Stomach (tissue), 9 donors: ENCODE results near the gene PRSS38. TPM values are rescaled to one million over a fixed set of nuclear protein-coding genes. Genes with fewer than 3 reads are reported as not detected.

Experiments
- DNase-seq, 2 donors: peaks; one replicate each; pipeline versions ENCODE4 v3.0.0 to v3.0.0-alpha.2; 2013 to 2019
- H3K27ac ChIP-seq, 5 donors: fragments of 200-600 bp in 4 of 5; sonication (generic) in 4 of 5; one replicate each; pipeline ENCODE4 v1.5.1; 2013 to 2019; ENCODE audit warnings: mild to moderate bottlenecking in 1 of 5, moderate library complexity in 1 of 5
- H3K27me3 ChIP-seq, 3 donors: fragments of 200-600 bp; sonication (generic); one replicate each; pipeline ENCODE4 v1.5.1; 2017 to 2019; ENCODE audit warnings: mixed run types in 1 of 3
- H3K36me3 ChIP-seq, 4 donors: fragments of 200-600 bp; sonication (generic); 1 replicate in 3 of 4; 2 replicates in 1 of 4; pipeline ENCODE4 v1.5.1; 2016 to 2019
- H3K4me1 ChIP-seq, 4 donors: fragments of 200-600 bp; sonication (generic); one replicate each; pipeline ENCODE4 v1.5.1; 2016 to 2019
- H3K4me3 ChIP-seq, 4 donors: fragments of 200-600 bp; sonication (generic) in 3 of 4; one replicate each; pipeline ENCODE4 v1.5.1; 2016 to 2019; ENCODE audit warnings: mild to moderate bottlenecking in 1 of 4
- H3K9me3 ChIP-seq, 4 donors: fragments of 200-600 bp; sonication (generic); one replicate each; pipeline ENCODE4 v1.5.1; 2016 to 2019
- EP300 ChIP-seq: sonication (generic); formaldehyde crosslinking; IDR thresholded peaks from one replicate; pipeline ENCODE4 v1.6.1; 2017; ENCODE audit warnings: antibody characterized with exemption
- POLR2A ChIP-seq, 4 donors: fragments of 450-650 bp; IDR thresholded peaks; one replicate each; pipeline ENCODE4 v1.6.1; 2016; ENCODE audit warnings: antibody characterized with exemption in 4 of 4, control low read depth in 2 of 4, mild to moderate bottlenecking in 1 of 4, moderate library complexity in 1 of 4
- POLR2AphosphoS5 ChIP-seq, 3 donors: sonication (generic); formaldehyde crosslinking; IDR thresholded peaks; one replicate each; pipeline ENCODE4 v1.6.1; 2016; ENCODE audit warnings: antibody characterized with exemption in 3 of 3
- WGBS, 5 donors: extraction: QIAGEN DNeasy Blood & Tissue Kit in 3 of 5; methylation state at CpG; one replicate each; pipeline versions ENCODE4 v1.1.5 to v1.1.7; 2013 to 2018; 5-methylcytosine and 5-hydroxymethylcytosine counted together
- intact Hi-C: fragments of 100-400 bp; cut with DNase I; formaldehyde crosslinking; loops from one replicate; pipeline ENCODE4 v1.15.1; 2023; ENCODE audit warnings: low total_unique reads
- polyA plus RNA-seq, 3 donors: library from polyadenylated mRNA; stranded (reverse); fragments of 200-250 nt; gene quantifications; one replicate each; pipeline ENCODE4 v1.2.3, GENCODE V29; 2013
- total RNA-seq, 5 donors: library from RNA; depleted of rRNA; stranded (reverse); fragments of >200 nt; gene quantifications; one replicate each; pipeline versions ENCODE4 v1.1.0 to v1.2.3, GENCODE V29; 2014 to 2016
- TF ChIP-seq, protein P1 (sequence below), 7 experiments: fragments of 450-650 bp in 4 of 7; fragments of 200-600 bp in 3 of 7; sonication (generic) in 3 of 7; IDR thresholded peaks; one replicate each; pipeline ENCODE4 v1.5.1; 2016 to 2019; ENCODE audit warnings: antibody characterized with exemption in 7 of 7, control low read depth in 2 of 7, mild to moderate bottlenecking in 1 of 7
- donor health status: healthy with polysubstance abuse.
- donor health status: Bipolar disorder and iron deficiency.
- donor health status: healthy.

The PRSS38 gene
- total and polyA plus RNA-seq, 8 donors, result not detected

DNA sequence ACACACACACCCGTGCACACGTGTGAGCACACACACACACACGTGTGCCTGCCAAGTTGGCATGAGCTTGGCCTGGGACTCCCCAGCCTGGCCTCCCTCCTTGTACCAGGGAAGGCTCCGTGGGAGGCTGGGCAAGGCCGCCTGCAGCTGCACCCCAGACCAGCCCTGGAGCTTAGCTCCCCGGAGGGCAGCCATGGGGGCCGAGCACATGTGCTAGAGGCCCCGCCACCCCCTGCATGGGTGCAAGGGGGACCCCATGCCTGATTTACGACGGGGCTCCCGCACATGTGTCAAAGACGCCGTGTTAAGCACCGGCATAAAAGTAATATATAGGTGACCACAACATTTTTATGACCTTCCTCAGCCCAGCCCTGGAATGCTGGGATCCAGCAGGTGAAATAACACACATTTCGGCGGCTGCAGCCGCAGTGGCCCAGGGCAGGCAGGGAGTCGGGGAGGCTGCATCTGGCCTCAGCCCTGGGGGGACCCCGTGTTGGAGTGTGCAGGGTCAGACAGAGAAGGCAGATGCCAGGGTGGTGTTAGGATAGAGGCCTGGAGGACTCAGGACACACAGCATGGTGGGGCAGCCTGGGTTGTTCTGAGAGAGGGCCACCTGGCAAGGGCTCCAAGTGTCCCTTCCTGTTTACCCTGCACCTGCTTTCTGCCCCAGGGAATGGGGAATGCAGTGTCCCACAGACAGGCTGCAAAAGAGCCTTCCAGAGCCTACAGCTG, 75.9 kb downstream of the PRSS38 start:
- no peaks in the 10 kb centered on the region for H3K9me3 ChIP-seq

DNA sequence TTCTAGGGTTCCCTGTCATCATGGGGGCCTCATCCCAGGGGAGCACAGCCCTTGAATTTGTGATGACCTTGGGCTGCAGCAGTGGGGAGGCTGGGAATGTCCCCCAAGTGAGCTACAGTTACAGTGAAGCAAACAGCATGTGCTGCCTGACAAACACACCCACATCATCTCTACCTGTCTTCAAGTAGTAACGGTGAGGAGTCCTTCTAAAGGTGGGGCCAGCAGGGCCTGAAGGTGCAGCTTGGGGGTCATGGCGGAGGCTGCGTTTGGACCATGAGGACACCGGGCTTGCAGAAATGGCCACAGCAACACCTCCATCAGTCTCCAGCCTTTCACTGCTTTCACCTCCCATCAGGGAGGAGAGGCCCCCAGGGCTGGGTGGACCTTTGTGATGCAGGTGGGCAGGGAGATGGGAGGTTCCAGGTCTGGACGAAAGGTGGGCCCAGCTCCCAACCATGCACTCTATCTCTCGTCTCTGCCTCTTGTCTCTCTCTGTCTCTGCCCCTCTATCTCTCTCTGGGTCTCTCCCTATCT, 76.5 kb downstream of the PRSS38 start:
- 81 to 91% (median 83%) methylated on average over 6 of the region's 6 CpGs for WGBS, 5 donors
- no peak for TF ChIP-seq POLR2A (IDR thresholded peaks at IDR 0.05)
- no peak for TF ChIP-seq EP300
- TF ChIP-seq, protein P1, sequence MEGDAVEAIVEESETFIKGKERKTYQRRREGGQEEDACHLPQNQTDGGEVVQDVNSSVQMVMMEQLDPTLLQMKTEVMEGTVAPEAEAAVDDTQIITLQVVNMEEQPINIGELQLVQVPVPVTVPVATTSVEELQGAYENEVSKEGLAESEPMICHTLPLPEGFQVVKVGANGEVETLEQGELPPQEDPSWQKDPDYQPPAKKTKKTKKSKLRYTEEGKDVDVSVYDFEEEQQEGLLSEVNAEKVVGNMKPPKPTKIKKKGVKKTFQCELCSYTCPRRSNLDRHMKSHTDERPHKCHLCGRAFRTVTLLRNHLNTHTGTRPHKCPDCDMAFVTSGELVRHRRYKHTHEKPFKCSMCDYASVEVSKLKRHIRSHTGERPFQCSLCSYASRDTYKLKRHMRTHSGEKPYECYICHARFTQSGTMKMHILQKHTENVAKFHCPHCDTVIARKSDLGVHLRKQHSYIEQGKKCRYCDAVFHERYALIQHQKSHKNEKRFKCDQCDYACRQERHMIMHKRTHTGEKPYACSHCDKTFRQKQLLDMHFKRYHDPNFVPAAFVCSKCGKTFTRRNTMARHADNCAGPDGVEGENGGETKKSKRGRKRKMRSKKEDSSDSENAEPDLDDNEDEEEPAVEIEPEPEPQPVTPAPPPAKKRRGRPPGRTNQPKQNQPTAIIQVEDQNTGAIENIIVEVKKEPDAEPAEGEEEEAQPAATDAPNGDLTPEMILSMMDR (IDR thresholded peaks at IDR 0.05), result no peak
- no peak for TF ChIP-seq POLR2AphosphoS5 (IDR thresholded peaks at IDR 0.05)
- Histone ChIP-seq H3K36me3 (no peaks in the 10 kb centered on the region), H3K27me3 (peaks cover 0 to 10% (median 7%) of the 10 kb centered on the region in 3 donors), H3K4me3 (no peak overlapping the region), H3K27ac (no peak overlapping the region), H3K4me1 (peaks cover 6 to 7% (median 7%) of the 10 kb centered on the region in 4 donors), H3K9me3 (no peaks in the 10 kb centered on the region)
- intact Hi-C loops, result no loop called here
- no peak for DNase-seq

More for the DNA sequence above, 75.9 kb downstream of the PRSS38 start:
- TF ChIP-seq, protein P1 (IDR thresholded peaks at IDR 0.05), result no peak
- TF ChIP-seq POLR2AphosphoS5 (IDR thresholded peaks at IDR 0.05), result no peak
- no peak for TF ChIP-seq EP300
- TF ChIP-seq POLR2A (IDR thresholded peaks at IDR 0.05), result no peak
- peaks cover 13 to 14% (median 14%) of the 10 kb centered on the region in 4 donors for H3K4me1 ChIP-seq
- no peak overlapping the region for H3K4me3 ChIP-seq
- H3K36me3 ChIP-seq, result no peaks in the 10 kb centered on the region
- peak; percentile 4 to 20 for DNase-seq
- H3K27me3 ChIP-seq, result peaks cover 0 to 16% (median 12%) of the 10 kb centered on the region in 3 donors
- H3K27ac ChIP-seq, result no peak overlapping the region
- 82 to 90% (median 89%) methylated on average over 14 to 19 of the region's 19 CpGs for WGBS, 5 donors
- intact Hi-C loops, result no loop called here

DNA sequence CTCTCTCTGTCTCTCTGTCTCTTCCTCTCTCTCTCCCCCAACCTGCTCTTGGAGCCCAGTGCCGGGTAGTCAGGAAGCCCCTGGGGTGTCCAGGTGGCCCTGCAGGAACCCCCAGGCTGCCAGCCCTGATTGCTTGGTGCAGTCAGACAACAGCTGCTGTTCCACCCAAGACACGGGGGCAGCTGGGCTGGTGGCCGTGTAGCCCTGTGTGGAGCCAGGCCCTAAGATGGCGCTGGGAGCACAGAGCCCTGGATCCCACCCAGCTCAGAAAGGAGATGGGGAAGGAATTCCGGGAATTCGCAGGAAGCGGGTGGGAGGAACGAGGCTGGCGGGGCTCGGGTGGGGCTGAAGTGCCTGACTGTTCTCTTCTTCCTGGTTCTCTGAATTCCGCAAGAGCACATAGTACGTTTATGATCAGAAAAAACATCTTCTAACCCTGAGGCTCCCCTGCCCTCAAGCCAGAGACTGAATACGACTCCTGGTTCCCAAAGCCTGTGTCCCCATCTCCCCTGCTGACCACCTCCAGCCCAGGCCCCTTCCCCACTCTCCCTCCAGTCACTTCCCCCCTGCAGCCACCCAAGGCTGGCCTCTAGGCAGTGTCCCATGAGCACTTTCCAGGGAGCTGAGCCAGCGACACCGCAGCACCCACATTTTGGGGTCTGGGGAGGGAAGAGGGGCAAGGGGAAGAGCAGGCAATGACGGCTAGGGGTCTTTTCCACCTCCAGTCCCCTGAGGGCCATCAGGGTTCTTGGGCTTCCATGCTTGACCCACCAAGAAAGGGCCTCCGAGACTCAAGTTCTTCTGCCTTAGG, 77.2 kb downstream of the PRSS38 start:
- Histone ChIP-seq H3K36me3 (no peaks in the 10 kb centered on the region), H3K27me3 (peaks cover 0 to 3% (median under 1%) of the 10 kb centered on the region in 3 donors), H3K4me3 (no peak overlapping the region), H3K27ac (no peak overlapping the region), H3K4me1 (peaks cover 0 to under 1% (median under 1%) of the 10 kb centered on the region in 4 donors), H3K9me3 (no peaks in the 10 kb centered on the region)
- intact Hi-C loops, result no loop called here
- WGBS, 5 donors, result 63 to 70% (median 68%) methylated on average over 9 to 17 of the region's 17 CpGs
- DNase-seq, result peak; percentile 19 to 24
- TF ChIP-seq EP300, result no peak
- no peak for TF ChIP-seq POLR2A (IDR thresholded peaks at IDR 0.05)
- TF ChIP-seq, protein P1 (IDR thresholded peaks at IDR 0.05), result no peak
- TF ChIP-seq POLR2AphosphoS5 (IDR thresholded peaks at IDR 0.05), result no peak

DNA sequence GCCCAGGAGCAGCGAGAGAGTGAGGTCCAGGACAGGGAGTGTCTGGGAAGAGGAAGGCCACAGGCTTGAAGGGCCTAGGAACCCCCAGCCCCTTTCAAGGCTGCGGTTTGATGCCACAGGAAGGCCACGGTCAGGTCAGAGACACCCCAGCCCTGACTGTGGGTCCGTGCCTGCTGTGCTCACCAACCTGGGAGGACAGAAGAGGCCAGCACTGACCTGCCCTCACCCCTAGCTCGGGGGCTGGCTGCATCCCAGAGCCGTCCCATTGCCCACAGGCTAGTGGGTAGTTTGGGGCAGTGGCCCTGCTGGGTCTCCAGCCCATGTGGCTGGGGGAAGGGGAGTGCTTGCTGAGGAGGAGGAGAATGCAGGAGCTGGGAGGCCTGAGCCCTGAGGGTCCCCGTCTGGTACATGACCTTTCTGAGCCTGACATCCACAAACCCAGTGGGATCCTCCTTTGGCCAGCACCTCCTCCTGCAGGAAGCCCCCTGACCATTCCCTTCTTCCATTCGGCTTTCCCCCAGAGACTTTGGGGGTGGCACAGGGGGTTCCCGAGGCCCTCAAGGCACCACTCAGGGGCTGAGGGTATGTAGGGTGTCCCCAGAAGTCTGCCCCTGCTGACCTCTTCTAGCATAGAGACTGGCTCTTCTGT, 77.9 kb downstream of the PRSS38 start:
- Histone ChIP-seq H3K27me3 (no peaks in the 10 kb centered on the region), H3K27ac (no peak overlapping the region), H3K4me1 (no peaks in the 10 kb centered on the region), H3K36me3 (no peaks in the 10 kb centered on the region), H3K9me3 (no peaks in the 10 kb centered on the region), H3K4me3 (no peak overlapping the region)
- WGBS, 5 donors, result 78 to 90% (median 83%) methylated on average over 7 to 9 of the region's 9 CpGs
- TF ChIP-seq POLR2AphosphoS5 (IDR thresholded peaks at IDR 0.05) (no peak), EP300 (no peak), POLR2A (IDR thresholded peaks at IDR 0.05) (no peak)
- TF ChIP-seq, protein P1 (IDR thresholded peaks at IDR 0.05), result no peak
- DNase-seq, result peak in 1 of 2 donors; percentile 24
- intact Hi-C loops, result no loop called here
